GM23338 (cell line): Measurements from ENCODE around the gene ERN1. TPM values are rescaled to one million over a fixed set of nuclear protein-coding genes. Genes with fewer than 3 reads are reported as not detected.

Experiments
- ATAC-seq: fragments of 200-7000 bp; cut with Tn5 transposase; 3 replicates; pipeline ENCODE4 v1.9.1; 2020
- DNase-seq: peaks from one replicate; pipeline ENCODE4 v3.0.0-alpha.2; 2015; ENCODE audit warnings: low spot score
- H2AFZ ChIP-seq: fragments of 200-600 bp; sonication (generic); 2 replicates; pipeline ENCODE4 v1.8.0; 2016; ENCODE audit warnings: antibody characterized with exemption, mild to moderate bottlenecking, moderate library complexity
- H3F3A ChIP-seq: fragments of 200-600 bp; sonication (generic); replicated peaks from 2 replicates; pipeline ENCODE4 v1.8.0; 2017; ENCODE audit warnings: antibody characterized with exemption, mixed run types, low read depth
- H3K27ac ChIP-seq: fragments of 200-600 bp; sonication (generic); 2 replicates; pipeline ENCODE4 v1.6.1; 2016; ENCODE audit warnings: low read depth
- H3K27me3 ChIP-seq: fragments of 200-600 bp; sonication (generic); 2 replicates; pipeline ENCODE4 v1.8.0; 2016; ENCODE audit warnings: mild to moderate bottlenecking, mixed run types, moderate library complexity; ENCODE audit not compliant: insufficient read depth
- H3K36me3 ChIP-seq: fragments of 200-600 bp; sonication (generic); 2 replicates; pipeline ENCODE4 v1.8.0; 2016; ENCODE audit warnings: mild to moderate bottlenecking; ENCODE audit not compliant: insufficient read depth
- H3K4me1 ChIP-seq: fragments of 200-600 bp; sonication (generic); 2 replicates; pipeline ENCODE4 v1.8.0; 2016; ENCODE audit warnings: mild to moderate bottlenecking, moderate library complexity; ENCODE audit not compliant: insufficient read depth
- H3K4me2 ChIP-seq: fragments of 200-600 bp; sonication (generic); 2 replicates; pipeline ENCODE4 v1.7.1; 2017; ENCODE audit warnings: mixed run types
- H3K4me3 ChIP-seq: fragments of 200-600 bp; sonication (generic); 2 replicates; pipeline ENCODE4 v1.6.1; 2016; ENCODE audit warnings: mixed run types
- H3K79me2 ChIP-seq: fragments of 200-600 bp; sonication (generic); replicated peaks from 2 replicates; pipeline ENCODE4 v1.8.0; 2017; ENCODE audit warnings: mild to moderate bottlenecking; ENCODE audit not compliant: insufficient read depth
- H3K9me2 ChIP-seq: fragments of 200-600 bp; sonication (generic); 2 replicates; pipeline ENCODE4 v1.8.0; 2017; ENCODE audit not compliant: insufficient read depth
- H4K20me1 ChIP-seq: fragments of 200-600 bp; sonication (generic); replicated peaks from 2 replicates; pipeline ENCODE4 v1.8.0; 2017; ENCODE audit warnings: mild to moderate bottlenecking; ENCODE audit not compliant: insufficient read depth
- H3K27ac Mint-ChIP-seq: 2 replicates; pipeline ENCODE4 v1.8.0; 2020; ENCODE audit warnings: inconsistent platforms, mild to moderate bottlenecking, moderate library complexity, mixed read lengths
- H3K27me3 Mint-ChIP-seq: 3 replicates; pipeline ENCODE4 v1.8.0; 2022; ENCODE audit warnings: low read depth, mild to moderate bottlenecking, moderate library complexity, mixed read lengths, inconsistent platforms; ENCODE audit not compliant: insufficient read depth, poor library complexity
- H3K36me3 Mint-ChIP-seq: 3 replicates; pipeline ENCODE4 v1.8.0; 2021; ENCODE audit warnings: low read depth, mild to moderate bottlenecking, inconsistent platforms, moderate library complexity, mixed read lengths
- H3K4me1 Mint-ChIP-seq: 3 replicates; pipeline ENCODE4 v1.8.0; 2020; ENCODE audit warnings: mild to moderate bottlenecking, inconsistent platforms, mixed read lengths
- H3K4me3 Mint-ChIP-seq: 3 replicates; pipeline ENCODE4 v1.8.0; 2021; ENCODE audit warnings: moderate library complexity, mild to moderate bottlenecking, inconsistent platforms, mixed read lengths
- H3K9me3 Mint-ChIP-seq: 3 replicates; pipeline ENCODE4 v1.8.0; 2020; ENCODE audit warnings: moderate library complexity, mild to moderate bottlenecking, inconsistent platforms, mixed read lengths
- CREB1 ChIP-seq: fragments of 250-450 bp; sonication (Bioruptor Pico); IDR thresholded peaks from 2 replicates; pipeline ENCODE4 v1.5.0; 2020; ENCODE audit warnings: low read depth, mild to moderate bottlenecking, moderate library complexity
- EZH2 ChIP-seq: fragments of 200-600 bp; sonication (generic); IDR thresholded peaks from one replicate; pipeline ENCODE4 v1.8.0; 2017; ENCODE audit warnings: antibody characterized with exemption, mild to moderate bottlenecking, low read depth; ENCODE audit not compliant: unreplicated experiment
- EZH2phosphoT487 ChIP-seq: fragments of 200-600 bp; sonication (generic); IDR thresholded peaks from one replicate; pipeline ENCODE4 v1.8.1; 2018; ENCODE audit warnings: antibody characterized with exemption; ENCODE audit not compliant: unreplicated experiment
- JUNB ChIP-seq: IDR thresholded peaks from one replicate; pipeline ENCODE4 v1.6.1; 2016; ENCODE audit warnings: antibody characterized with exemption; ENCODE audit not compliant: unreplicated experiment
- NANOG ChIP-seq: IDR thresholded peaks from 2 replicates; pipeline ENCODE4 v1.6.1; 2016; ENCODE audit warnings: antibody characterized with exemption, borderline replicate concordance
- POLR2AphosphoS5 ChIP-seq: IDR thresholded peaks from 2 replicates; pipeline ENCODE4 v1.6.1; 2016; ENCODE audit warnings: antibody characterized with exemption, low read depth
- STAT1 ChIP-seq: IDR thresholded peaks from one replicate; pipeline ENCODE4 v1.6.1; 2016; ENCODE audit warnings: antibody characterized with exemption; ENCODE audit not compliant: unreplicated experiment
- ZNF114 ChIP-seq: fragments of 250-450 bp; sonication (Bioruptor Pico); IDR thresholded peaks from 2 replicates; pipeline ENCODE4 v1.5.0; 2020; ENCODE audit warnings: mild to moderate bottlenecking, moderate library complexity
- ZNF331 ChIP-seq: fragments of 250-450 bp; sonication (Bioruptor Pico); IDR thresholded peaks from 2 replicates; pipeline ENCODE4 v1.5.0; 2020; ENCODE audit warnings: low read depth, mild to moderate bottlenecking, moderate library complexity
- polyA plus RNA-seq: library from polyadenylated mRNA; unstranded; fragments of >200 nt; fragmentation: Nextera tagmentation; extraction: Ambion mirVana; gene quantifications from 2 replicates; pipeline ENCODE4 v1.2.1, GENCODE V29; 2016
- total RNA-seq: library from RNA; depleted of rRNA; stranded (reverse); fragments of >200 nt; shearing (Covaris generic); gene quantifications from 2 replicates; pipeline ENCODE4 v1.2.3, GENCODE V29; 2014
- TF ChIP-seq, protein P1 (sequence below): IDR thresholded peaks from 2 replicates; pipeline ENCODE4 v1.6.1; 2016; ENCODE audit warnings: antibody characterized with exemption
- TF ChIP-seq, protein P2 (sequence below): fragments of 250-450 bp; sonication (Bioruptor Pico); IDR thresholded peaks from 2 replicates; pipeline ENCODE4 v1.5.0; 2020; ENCODE audit warnings: mild to moderate bottlenecking, moderate library complexity
- TF ChIP-seq, protein P3 (sequence below), 2 experiments: fragments of 200-600 bp in 1 of 2; sonication (generic) in 1 of 2; conservative IDR thresholded peaks; 2 replicates each; pipeline versions ENCODE4 v1.5.1 to v1.6.1; 2016 to 2017; ENCODE audit warnings: antibody characterized with exemption in 2 of 2, low read depth in 2 of 2, mild to moderate bottlenecking in 2 of 2, moderate library complexity in 1 of 2
- TF ChIP-seq, protein P4 (sequence below): IDR thresholded peaks from one replicate; pipeline ENCODE4 v1.6.1; 2018; ENCODE audit warnings: antibody characterized with exemption; ENCODE audit not compliant: unreplicated experiment

Gene ERN1
- total and polyA plus RNA-seq, 2 experiments from 2014 or later = 5.9 to 7.5 TPM

DNA sequence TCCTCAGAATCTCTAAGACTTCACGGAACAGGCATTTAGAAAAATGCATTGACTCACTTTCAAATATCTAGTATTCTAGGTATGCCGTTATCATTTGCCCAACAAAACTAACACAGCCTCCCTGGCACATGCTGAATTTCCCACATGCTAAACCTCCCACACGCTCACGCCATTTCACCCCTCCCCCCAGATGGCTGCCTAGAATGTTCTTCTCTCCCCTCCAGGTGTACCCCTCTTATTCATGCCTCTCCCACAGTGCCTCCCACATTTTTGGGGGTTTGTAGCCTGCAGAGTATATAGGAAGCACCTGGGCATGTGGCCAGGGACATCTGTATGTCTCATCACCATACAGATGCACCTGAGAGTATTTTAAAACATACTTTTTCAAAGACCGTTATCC lies 71.3 kb downstream of the ERN1 start:
- TF ChIP-seq, protein P1, sequence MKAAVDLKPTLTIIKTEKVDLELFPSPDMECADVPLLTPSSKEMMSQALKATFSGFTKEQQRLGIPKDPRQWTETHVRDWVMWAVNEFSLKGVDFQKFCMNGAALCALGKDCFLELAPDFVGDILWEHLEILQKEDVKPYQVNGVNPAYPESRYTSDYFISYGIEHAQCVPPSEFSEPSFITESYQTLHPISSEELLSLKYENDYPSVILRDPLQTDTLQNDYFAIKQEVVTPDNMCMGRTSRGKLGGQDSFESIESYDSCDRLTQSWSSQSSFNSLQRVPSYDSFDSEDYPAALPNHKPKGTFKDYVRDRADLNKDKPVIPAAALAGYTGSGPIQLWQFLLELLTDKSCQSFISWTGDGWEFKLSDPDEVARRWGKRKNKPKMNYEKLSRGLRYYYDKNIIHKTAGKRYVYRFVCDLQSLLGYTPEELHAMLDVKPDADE = no peak
- TF ChIP-seq POLR2AphosphoS5 (no peak), CREB1 (CRISPR knock-in tag) (no peak), JUNB (no peak), ZNF114 (CRISPR knock-in tag) (no peak), NANOG (no peak), STAT1 (no peak), ZNF331 (no peak), EZH2 (no peak), EZH2phosphoT487 (no peak)
- TF ChIP-seq, protein P2, sequence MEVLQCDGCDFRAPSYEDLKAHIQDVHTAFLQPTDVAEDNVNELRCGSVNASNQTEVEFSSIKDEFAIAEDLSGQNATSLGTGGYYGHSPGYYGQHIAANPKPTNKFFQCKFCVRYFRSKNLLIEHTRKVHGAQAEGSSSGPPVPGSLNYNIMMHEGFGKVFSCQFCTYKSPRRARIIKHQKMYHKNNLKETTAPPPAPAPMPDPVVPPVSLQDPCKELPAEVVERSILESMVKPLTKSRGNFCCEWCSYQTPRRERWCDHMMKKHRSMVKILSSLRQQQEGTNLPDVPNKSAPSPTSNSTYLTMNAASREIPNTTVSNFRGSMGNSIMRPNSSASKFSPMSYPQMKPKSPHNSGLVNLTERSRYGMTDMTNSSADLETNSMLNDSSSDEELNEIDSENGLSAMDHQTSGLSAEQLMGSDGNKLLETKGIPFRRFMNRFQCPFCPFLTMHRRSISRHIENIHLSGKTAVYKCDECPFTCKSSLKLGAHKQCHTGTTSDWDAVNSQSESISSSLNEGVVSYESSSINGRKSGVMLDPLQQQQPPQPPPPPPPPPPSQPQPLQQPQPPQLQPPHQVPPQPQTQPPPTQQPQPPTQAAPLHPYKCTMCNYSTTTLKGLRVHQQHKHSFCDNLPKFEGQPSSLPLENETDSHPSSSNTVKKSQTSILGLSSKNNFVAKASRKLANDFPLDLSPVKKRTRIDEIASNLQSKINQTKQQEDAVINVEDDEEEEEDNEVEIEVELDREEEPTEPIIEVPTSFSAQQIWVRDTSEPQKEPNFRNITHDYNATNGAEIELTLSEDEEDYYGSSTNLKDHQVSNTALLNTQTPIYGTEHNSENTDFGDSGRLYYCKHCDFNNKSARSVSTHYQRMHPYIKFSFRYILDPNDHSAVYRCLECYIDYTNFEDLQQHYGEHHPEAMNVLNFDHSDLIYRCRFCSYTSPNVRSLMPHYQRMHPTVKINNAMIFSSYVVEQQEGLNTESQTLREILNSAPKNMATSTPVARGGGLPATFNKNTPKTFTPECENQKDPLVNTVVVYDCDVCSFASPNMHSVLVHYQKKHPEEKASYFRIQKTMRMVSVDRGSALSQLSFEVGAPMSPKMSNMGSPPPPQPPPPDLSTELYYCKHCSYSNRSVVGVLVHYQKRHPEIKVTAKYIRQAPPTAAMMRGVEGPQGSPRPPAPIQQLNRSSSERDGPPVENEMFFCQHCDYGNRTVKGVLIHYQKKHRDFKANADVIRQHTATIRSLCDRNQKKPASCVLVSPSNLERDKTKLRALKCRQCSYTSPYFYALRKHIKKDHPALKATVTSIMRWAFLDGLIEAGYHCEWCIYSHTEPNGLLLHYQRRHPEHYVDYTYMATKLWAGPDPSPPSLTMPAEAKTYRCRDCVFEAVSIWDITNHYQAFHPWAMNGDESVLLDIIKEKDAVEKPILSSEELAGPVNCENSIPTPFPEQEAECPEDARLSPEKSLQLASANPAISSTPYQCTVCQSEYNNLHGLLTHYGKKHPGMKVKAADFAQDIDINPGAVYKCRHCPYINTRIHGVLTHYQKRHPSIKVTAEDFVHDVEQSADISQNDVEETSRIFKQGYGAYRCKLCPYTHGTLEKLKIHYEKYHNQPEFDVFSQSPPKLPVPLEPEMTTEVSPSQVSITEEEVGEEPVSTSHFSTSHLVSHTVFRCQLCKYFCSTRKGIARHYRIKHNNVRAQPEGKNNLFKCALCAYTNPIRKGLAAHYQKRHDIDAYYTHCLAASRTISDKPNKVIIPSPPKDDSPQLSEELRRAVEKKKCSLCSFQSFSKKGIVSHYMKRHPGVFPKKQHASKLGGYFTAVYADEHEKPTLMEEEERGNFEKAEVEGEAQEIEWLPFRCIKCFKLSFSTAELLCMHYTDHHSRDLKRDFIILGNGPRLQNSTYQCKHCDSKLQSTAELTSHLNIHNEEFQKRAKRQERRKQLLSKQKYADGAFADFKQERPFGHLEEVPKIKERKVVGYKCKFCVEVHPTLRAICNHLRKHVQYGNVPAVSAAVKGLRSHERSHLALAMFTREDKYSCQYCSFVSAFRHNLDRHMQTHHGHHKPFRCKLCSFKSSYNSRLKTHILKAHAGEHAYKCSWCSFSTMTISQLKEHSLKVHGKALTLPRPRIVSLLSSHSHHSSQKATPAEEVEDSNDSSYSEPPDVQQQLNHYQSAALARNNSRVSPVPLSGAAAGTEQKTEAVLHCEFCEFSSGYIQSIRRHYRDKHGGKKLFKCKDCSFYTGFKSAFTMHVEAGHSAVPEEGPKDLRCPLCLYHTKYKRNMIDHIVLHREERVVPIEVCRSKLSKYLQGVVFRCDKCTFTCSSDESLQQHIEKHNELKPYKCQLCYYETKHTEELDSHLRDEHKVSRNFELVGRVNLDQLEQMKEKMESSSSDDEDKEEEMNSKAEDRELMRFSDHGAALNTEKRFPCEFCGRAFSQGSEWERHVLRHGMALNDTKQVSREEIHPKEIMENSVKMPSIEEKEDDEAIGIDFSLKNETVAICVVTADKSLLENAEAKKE (CRISPR knock-in tag) = no peak
- TF ChIP-seq, protein P3, sequence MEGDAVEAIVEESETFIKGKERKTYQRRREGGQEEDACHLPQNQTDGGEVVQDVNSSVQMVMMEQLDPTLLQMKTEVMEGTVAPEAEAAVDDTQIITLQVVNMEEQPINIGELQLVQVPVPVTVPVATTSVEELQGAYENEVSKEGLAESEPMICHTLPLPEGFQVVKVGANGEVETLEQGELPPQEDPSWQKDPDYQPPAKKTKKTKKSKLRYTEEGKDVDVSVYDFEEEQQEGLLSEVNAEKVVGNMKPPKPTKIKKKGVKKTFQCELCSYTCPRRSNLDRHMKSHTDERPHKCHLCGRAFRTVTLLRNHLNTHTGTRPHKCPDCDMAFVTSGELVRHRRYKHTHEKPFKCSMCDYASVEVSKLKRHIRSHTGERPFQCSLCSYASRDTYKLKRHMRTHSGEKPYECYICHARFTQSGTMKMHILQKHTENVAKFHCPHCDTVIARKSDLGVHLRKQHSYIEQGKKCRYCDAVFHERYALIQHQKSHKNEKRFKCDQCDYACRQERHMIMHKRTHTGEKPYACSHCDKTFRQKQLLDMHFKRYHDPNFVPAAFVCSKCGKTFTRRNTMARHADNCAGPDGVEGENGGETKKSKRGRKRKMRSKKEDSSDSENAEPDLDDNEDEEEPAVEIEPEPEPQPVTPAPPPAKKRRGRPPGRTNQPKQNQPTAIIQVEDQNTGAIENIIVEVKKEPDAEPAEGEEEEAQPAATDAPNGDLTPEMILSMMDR (conservative IDR thresholded peaks at IDR 0.05; ENCODE audit: low read depth in 2 of 2) = no peak
- TF ChIP-seq, protein P4, sequence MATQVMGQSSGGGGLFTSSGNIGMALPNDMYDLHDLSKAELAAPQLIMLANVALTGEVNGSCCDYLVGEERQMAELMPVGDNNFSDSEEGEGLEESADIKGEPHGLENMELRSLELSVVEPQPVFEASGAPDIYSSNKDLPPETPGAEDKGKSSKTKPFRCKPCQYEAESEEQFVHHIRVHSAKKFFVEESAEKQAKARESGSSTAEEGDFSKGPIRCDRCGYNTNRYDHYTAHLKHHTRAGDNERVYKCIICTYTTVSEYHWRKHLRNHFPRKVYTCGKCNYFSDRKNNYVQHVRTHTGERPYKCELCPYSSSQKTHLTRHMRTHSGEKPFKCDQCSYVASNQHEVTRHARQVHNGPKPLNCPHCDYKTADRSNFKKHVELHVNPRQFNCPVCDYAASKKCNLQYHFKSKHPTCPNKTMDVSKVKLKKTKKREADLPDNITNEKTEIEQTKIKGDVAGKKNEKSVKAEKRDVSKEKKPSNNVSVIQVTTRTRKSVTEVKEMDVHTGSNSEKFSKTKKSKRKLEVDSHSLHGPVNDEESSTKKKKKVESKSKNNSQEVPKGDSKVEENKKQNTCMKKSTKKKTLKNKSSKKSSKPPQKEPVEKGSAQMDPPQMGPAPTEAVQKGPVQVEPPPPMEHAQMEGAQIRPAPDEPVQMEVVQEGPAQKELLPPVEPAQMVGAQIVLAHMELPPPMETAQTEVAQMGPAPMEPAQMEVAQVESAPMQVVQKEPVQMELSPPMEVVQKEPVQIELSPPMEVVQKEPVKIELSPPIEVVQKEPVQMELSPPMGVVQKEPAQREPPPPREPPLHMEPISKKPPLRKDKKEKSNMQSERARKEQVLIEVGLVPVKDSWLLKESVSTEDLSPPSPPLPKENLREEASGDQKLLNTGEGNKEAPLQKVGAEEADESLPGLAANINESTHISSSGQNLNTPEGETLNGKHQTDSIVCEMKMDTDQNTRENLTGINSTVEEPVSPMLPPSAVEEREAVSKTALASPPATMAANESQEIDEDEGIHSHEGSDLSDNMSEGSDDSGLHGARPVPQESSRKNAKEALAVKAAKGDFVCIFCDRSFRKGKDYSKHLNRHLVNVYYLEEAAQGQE = no peak
- ATAC-seq = no peak
- peaks cover 5% of the 10 kb centered on the region; the same call in 2 of the 3 replicates for H3K36me3 Mint-ChIP-seq
- H3K27ac ChIP-seq = no peak overlapping the region
- peaks cover 6% of the 10 kb centered on the region for H3K27me3 Mint-ChIP-seq
- no peaks in the 10 kb centered on the region for H3K79me2 ChIP-seq
- H3K4me2 ChIP-seq = no peak overlapping the region
- H3K4me1 Mint-ChIP-seq = peaks cover 19% of the 10 kb centered on the region
- H3K9me2 ChIP-seq = 0 out of 2 replicates have a peak, but pooled peaks cover 5% of the 10 kb centered on the region
- no peaks in the 10 kb centered on the region for H3K27me3 ChIP-seq
- no peaks in the 10 kb centered on the region for H3F3A ChIP-seq
- no peak overlapping the region for H3K4me3 Mint-ChIP-seq
- no peaks in the 10 kb centered on the region for H4K20me1 ChIP-seq
- H3K4me1 ChIP-seq = peaks cover 13% of the 10 kb centered on the region
- H3K36me3 ChIP-seq = no peaks in the 10 kb centered on the region
- H3K27ac Mint-ChIP-seq = no peak overlapping the region; the same call in 1 of the 2 replicates
- H3K9me3 Mint-ChIP-seq = no peaks in the 10 kb centered on the region; the same call in 2 of the 3 replicates
- H2AFZ ChIP-seq = no peak overlapping the region
- H3K4me3 ChIP-seq = no peak overlapping the region
- DNase-seq = no peak
